Lower leg skin (tissue), 3 donors: ENCODE data around the gene PTGES.
"Not testable (repeated sequence)": the region's sequence is repeated elsewhere in the genome, so short reads cannot be mapped to it uniquely, and the experiment has no call there.

Source experiments
- POLR2A ChIP-seq, 2 donors: fragments of 450-650 bp; IDR thresholded peaks; one replicate each; pipeline ENCODE4 v1.6.1; 2016 to 2017; ENCODE audit warnings: antibody characterized with exemption in 2 of 2, mild to moderate bottlenecking in 1 of 2, moderate library complexity in 1 of 2
- TF ChIP-seq, protein P1 (sequence below), 3 donors: fragments of 450-650 bp; IDR thresholded peaks; one replicate each; pipeline ENCODE4 v1.5.1; 2016; ENCODE audit warnings: antibody characterized with exemption in 3 of 3, mild to moderate bottlenecking in 3 of 3, moderate library complexity in 2 of 3

DNA sequence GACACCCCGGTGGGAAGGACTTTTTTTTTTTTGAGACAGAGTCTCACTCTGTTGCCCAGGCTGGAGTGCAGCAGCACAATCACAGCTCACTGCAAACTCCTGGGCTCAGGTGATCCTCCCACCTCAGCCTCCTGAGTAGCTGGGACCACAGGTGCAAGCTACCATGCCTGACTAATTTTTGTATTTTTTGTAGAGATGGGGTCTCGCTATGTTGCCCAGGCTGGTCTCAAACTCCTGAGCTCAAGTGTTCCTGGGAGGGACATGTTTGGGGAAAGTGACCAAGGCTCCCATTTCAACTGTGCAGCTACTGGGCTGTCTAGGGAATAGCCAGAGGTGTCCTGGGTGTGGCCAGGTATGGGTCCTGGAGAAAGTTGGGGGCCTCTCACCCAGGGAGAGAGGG is 43.2 kb upstream of the PTGES start:
- TF ChIP-seq, protein P1, sequence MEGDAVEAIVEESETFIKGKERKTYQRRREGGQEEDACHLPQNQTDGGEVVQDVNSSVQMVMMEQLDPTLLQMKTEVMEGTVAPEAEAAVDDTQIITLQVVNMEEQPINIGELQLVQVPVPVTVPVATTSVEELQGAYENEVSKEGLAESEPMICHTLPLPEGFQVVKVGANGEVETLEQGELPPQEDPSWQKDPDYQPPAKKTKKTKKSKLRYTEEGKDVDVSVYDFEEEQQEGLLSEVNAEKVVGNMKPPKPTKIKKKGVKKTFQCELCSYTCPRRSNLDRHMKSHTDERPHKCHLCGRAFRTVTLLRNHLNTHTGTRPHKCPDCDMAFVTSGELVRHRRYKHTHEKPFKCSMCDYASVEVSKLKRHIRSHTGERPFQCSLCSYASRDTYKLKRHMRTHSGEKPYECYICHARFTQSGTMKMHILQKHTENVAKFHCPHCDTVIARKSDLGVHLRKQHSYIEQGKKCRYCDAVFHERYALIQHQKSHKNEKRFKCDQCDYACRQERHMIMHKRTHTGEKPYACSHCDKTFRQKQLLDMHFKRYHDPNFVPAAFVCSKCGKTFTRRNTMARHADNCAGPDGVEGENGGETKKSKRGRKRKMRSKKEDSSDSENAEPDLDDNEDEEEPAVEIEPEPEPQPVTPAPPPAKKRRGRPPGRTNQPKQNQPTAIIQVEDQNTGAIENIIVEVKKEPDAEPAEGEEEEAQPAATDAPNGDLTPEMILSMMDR (IDR thresholded peaks at IDR 0.05), result not testable (repeated sequence)
- TF ChIP-seq POLR2A (IDR thresholded peaks at IDR 0.05), result not testable (repeated sequence)
